AG10803 (cell line): ENCODE measurements around the gene P2RY2.
A peak's percentile ranks its signal among the peaks of the same experiment; 100 is the strongest.

Experiments
- DNase-seq: peaks from one replicate; pipeline ENCODE4 v3.0.0; 2010; ENCODE audit warnings: low read depth
- H3K4me3 ChIP-seq: 2 replicates; pipeline ENCODE4 v1.5.1; 2011; ENCODE audit warnings: mild to moderate bottlenecking, low read length, control low read depth
- CTCF ChIP-seq: conservative IDR thresholded peaks from 2 replicates; pipeline ENCODE4 v1.5.1; 2011; ENCODE audit warnings: mild to moderate bottlenecking, low read length, control low read depth, inconsistent platforms

Gene P2RY2

GRCh38 chr11:73200256-73200655 is 17.8 kb upstream of the P2RY2 start:
- H3K4me3 ChIP-seq, result no peak overlapping the region
- DNase-seq, result no peak
- no peak for TF ChIP-seq CTCF

- peak; percentile 23 for DNase-seq
- no peak overlapping the region for H3K4me3 ChIP-seq
- TF ChIP-seq CTCF, result no peak
Measured at GRCh38 chr11:73201249-73201648, 16.8 kb upstream of the P2RY2 start.

GRCh38 chr11:73201888-73202780 is 15.9 kb upstream of the P2RY2 start:
- DNase-seq, result no peak
- H3K4me3 ChIP-seq, result no peak overlapping the region
- no peak for TF ChIP-seq CTCF

- no peak overlapping the region for H3K4me3 ChIP-seq
- DNase-seq, result no peak
- no peak for TF ChIP-seq CTCF
Measured at GRCh38 chr11:73203322-73203721, 14.8 kb upstream of the P2RY2 start.

GRCh38 chr11:73203790-73204189 is 14.3 kb upstream of the P2RY2 start:
- TF ChIP-seq CTCF, result no peak
- no peak overlapping the region for H3K4me3 ChIP-seq
- no peak for DNase-seq

- no peak for DNase-seq
- no peak overlapping the region for H3K4me3 ChIP-seq
- TF ChIP-seq CTCF, result no peak
Measured at GRCh38 chr11:73204711-73205121, 13.4 kb upstream of the P2RY2 start.

GRCh38 chr11:73205661-73206343 is 12.3 kb upstream of the P2RY2 start:
- H3K4me3 ChIP-seq, result no peak overlapping the region
- no peak for DNase-seq
- no peak for TF ChIP-seq CTCF
